Right lobe of liver (tissue), 4 donors: Measurements from ENCODE around the gene KLHL41.

ENCODE experiments used
- POLR2A ChIP-seq: fragments of 450-650 bp; IDR thresholded peaks from one replicate; pipeline ENCODE4 v1.6.1; 2017; ENCODE audit warnings: antibody characterized with exemption, mild to moderate bottlenecking
- TF ChIP-seq, protein P1 (sequence below), 4 donors: fragments of 200-600 bp in 3 of 4; fragments of 450-650 bp in 1 of 4; IDR thresholded peaks; one replicate each; pipeline versions ENCODE4 v1.5.1 to v1.8.0; 2016 to 2022; ENCODE audit warnings: antibody characterized with exemption in 4 of 4, mild to moderate bottlenecking in 2 of 4
- donor health status: DM: no; HTN: no; CAD: no.
- donor health status: DM: no; HTN: no; CAD: no.
- donor health status: DM: no; HTN: yes; CAD: no.

- TF ChIP-seq, protein P1, sequence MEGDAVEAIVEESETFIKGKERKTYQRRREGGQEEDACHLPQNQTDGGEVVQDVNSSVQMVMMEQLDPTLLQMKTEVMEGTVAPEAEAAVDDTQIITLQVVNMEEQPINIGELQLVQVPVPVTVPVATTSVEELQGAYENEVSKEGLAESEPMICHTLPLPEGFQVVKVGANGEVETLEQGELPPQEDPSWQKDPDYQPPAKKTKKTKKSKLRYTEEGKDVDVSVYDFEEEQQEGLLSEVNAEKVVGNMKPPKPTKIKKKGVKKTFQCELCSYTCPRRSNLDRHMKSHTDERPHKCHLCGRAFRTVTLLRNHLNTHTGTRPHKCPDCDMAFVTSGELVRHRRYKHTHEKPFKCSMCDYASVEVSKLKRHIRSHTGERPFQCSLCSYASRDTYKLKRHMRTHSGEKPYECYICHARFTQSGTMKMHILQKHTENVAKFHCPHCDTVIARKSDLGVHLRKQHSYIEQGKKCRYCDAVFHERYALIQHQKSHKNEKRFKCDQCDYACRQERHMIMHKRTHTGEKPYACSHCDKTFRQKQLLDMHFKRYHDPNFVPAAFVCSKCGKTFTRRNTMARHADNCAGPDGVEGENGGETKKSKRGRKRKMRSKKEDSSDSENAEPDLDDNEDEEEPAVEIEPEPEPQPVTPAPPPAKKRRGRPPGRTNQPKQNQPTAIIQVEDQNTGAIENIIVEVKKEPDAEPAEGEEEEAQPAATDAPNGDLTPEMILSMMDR (IDR thresholded peaks at IDR 0.05), result no peak
- TF ChIP-seq POLR2A, result no peak
Measured at GRCh38 chr2:169565686-169566085, 56.2 kb downstream of the KLHL41 start.
